Hematopoietic multipotent progenitor cell treated with erythropoietin and hydrocortisone succinate and interleukin-3 and kit ligand, for 17 days (in vitro differentiated cells): Measurements from ENCODE around the gene CARD11.

ENCODE experiments used
- DNase-seq: peaks from one replicate; pipeline ENCODE4 v3.0.0-alpha.2; 2015; ENCODE audit warnings: low spot score

The CARD11 gene

DNA sequence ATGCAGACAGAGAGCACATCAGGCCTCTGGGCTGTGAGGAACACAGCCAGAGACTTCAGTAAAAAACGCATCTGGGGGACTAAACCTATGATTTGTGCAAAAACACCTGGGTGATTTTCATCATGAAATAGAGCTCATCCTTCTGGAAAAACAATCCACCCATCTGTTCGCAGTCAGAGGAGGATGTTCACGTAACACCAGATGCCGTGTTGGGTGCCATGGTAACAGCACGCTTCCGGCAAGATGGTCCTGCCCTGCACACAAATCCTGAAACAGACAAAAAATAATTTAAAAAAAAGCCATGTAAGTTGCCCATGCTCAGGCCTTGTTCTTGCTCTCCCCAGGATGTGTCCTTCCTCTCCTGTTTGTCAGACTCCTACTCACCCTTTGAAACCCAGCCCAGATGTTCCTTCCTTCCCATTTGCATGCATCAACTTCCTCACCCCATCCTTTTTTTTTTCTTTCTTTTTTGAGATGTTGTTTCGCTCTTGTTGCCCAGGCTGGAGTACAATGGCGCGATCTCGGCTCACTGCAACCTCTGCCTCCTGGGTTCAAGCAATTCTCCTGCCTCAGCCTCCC, 171.3 kb downstream of the CARD11 start:
- DNase-seq = no peak

DNA sequence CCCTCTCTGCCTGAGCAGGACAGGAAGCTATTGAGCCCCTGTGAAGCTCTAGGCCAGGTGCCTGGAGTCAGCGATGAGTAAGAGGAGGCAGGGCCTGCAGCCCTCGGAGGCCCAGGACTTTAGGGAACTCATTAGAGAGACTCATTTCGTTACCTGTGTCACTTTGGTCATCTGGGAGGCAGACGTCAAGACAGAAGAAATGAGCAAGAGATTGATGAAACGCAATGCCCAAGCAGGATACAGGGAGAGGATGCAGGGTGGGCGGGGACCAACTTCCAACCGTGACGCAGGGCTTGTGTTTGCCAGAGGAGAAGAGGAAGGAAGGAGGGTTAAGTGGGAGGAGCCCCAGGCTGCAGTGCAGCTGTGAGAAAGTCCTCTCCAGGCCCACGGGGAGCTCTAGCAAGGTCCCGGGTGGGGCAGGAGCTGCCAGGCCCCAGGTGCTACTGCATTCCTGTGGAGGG, 173.2 kb downstream of the CARD11 start:
- DNase-seq = no peak

DNA sequence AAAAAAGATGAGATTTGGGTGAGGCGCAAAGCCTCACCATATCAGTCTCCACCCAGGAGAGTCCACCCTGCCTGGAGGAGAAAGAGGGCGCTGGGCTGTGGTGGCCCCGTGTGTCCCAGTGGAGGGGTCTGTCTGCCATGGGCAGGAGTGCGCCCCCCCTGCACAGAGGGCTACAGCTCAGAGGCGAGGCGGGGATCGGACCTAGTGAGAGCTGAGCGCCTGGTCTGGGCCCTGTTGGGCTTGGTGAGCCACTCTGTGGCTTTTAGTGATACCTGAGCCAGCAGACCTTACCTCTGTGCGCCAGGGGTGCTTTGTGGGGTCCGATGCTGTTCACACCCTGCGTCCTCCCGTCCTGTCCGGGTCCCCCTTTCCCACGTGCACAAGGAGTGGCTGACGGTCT, 173.7 kb downstream of the CARD11 start:
- no peak for DNase-seq

DNA sequence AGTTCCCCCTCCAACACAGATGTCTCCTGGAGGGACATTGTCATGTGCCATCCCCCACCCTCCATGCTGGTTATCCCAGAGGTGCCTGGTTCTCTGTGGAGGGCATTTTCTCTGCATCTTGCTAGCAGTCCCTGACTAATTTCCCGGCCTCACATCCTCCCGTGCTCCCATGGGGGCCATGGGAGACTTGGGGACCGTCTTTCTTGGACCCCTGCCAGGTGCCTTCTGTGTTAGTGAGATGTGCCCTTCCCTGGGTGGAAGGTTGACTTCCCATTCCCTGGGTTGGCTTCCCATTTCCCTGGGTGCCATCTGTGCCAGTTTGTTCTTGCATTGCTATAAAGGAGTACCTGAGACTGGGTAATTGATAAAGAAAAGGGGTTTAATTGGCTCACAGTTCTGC, 177.1 kb downstream of the CARD11 start:
- DNase-seq = no peak

DNA sequence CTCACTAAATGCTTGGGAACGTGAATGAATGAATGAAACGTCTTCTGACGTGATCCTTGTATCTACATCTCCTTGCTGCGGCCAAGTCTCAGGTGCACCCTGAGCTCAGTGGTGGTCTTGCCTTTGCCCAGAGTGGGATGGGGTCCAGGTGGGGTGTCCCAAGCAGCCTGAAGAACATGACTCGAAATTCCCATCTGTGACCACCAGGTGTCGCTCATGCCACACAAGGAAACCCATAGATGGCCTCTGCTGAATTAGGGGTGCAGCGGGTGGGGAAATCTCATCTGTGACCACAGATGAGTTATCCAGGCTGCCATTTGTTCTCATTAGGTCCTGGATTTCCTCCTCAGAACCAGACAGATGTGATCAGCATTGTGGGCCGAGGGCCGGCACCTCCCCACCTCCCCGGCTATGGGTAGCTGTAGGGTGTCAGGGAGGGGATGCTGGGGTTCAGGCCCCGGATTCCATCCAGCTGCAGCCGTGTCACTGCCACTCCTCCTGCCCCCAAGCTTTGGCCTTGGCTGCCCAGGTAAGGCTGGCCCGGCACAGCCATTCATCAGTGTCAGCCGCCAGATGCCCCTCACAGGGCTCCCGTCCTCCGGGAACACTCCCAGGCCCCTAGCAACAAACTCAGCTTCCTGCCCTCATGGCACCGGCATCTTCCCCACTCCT, 178.5 kb downstream of the CARD11 start:
- peak; percentile 86 for DNase-seq

DNA sequence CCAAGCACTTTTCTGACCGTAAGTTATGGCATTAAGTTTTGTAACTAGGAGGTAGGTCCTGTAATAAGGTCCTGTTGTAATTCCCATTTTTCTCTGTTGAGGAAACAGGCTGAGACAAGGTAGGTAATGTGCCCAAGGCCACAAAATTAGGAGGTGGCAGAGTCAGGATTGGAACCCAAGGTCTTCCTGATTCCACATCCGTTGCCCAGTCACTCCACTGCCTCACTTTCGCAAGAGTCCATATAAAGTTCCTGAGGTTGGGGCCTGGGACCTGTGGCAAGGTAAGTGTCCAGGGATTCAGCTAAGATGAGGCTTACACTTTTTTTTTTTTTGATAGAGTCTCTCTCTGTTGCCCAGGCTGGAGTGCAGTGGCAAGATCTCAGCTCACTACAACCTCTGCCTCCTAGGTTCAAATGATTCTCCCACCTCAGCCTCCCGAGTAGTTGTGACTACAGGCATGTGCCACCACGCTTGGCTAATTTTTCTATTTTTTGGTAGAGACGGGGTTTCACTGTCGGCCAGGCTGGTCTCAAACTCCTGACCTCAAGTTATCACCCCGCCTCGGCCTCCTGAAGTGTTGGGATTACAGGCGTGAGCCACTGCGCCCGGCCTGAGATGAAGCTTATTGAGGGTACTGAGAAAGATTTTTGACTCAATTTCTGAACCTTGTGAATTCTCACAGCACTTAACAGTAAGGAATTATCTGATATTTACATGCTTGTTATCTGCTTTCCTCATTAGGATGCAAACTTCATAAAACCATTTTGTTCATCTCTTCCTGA, 179.3 kb downstream of the CARD11 start:
- DNase-seq = no peak

DNA sequence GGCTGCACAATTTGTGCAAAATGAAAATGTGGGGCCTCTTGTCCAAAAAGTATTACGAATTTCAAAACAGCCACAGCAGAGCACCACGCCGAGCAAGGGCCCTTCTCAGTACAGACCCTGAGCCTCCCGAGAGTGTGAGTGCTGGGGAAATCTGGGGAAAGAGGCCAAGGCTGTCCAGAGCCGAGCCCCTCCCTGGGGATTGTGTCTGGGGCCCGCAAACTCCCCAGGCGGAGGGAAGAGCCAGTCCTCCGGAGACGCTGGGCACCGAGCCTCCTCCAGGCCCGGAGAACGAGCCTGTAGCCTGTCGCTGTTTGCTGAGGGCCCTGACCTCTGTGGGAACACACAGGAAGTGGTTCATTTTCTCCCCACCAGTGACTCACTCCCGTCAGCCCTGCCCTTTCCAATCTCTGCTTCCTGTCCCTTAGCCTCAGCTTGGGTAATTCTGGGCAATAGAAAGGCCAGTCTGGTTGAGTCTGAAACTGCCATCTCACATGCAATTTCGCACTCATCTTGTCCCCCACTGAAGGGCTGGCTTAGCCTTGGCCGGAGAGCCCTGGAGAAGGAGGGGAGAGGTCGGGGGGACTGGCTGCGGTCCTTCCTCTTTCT, 180.1 kb downstream of the CARD11 start:
- peak; percentile 13 for DNase-seq

DNA sequence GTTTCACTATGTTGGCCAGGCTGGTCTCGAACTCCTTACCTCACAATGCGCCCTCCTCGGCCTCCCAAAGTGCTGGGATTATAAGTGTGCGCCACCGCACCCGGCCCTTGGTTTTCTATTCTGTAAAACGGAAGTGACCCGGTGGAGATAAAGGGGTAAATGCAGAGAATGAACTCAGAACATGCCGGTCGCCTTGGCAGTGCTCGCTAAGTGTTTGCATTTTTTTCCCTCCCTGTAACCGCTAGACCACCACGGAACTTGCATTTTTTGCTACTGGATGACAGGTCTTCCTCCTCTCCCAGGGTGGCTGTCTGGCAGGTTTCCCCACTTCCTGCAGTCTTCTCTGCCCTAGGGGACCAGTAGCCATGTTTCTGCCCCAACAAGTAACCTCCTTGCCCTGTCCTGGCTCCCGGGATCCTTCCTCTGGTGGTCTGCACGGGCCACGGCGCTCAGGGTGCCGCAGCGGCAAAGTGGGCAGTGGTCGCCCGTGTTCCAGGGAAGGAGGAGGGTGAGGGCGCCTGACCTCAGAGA, 180.8 kb downstream of the CARD11 start:
- no peak for DNase-seq

DNA sequence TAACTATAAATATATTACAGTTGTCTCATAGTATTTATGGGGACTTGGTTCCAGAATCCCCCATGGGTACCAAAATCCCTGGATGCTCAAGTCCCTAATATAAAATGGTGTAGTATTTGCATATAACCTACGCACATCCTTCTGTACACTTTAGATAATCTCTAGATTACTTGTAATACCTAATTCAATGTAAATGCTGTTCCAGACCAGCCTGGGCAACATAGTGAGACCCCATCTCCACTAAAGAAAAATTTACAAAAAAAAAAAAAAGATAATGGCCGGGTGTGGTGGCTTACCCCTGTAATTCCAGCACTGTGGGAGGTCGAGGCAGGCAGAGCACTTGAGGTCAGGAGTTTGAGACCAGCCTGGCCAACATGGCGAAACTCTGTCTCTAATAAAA, 182.2 kb downstream of the CARD11 start:
- DNase-seq = no peak

DNA sequence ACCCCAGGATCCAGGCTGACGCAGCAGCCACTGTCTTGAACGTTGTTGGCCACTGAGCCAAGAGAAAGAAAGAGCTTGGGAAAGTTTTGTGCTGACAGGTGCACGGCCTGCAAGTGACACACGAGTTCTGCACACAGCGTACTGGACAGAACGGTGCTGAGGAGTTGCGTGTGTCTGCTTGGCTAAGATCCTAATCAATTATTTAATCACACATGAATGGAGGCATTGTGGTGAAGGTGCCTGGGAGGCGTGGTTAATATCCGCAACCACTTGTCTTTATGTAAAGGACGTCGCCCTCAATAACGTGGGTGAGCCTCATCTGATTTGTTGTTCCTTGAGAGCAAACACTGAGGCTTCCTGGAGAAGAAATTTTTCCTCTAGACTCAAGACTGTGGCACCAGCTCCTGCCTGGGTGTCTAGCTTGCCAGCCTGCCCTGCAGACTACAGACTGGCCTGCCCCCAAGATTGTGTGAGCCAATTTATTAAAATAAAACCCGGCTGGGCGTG, 183.0 kb downstream of the CARD11 start:
- DNase-seq = no peak

DNA sequence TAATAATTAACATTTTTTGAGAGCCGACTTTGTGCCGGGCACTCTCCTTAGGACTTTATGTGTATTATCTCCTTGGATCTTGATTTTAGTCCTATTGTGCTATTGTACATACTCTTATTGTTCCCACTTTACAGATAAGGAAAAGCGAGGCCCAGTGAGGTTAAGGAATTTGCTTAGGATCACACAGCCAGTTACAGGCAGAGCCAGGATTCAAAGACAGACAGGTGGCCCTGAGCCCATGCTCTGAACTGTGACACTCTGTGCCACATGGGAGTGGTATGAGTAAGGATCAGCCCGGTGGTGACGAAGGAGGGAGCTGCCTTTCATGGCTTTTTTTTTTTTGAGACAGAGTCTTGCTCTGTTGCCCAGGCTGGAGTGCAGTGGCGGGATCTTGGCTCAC, 183.7 kb downstream of the CARD11 start:
- DNase-seq = no peak

DNA sequence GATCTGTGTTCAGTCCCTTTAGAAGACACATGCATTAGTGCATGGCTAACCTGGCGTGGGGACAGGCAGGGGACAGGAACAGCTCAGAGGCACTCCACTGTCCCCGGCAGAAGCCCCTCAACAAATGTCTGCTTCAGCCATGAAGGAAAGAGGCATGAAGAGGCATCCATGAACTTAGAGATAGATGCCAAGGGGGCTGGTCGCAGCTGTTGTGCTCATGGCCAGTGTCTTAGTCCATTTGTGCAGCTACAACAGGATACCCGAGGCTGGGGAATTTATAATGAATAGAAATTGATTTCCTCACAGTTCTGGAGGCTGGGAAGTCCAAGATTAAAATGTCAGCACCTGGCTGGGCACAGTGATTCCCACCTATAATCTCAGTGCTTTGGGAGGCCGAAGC, 185.0 kb downstream of the CARD11 start:
- no peak for DNase-seq

DNA sequence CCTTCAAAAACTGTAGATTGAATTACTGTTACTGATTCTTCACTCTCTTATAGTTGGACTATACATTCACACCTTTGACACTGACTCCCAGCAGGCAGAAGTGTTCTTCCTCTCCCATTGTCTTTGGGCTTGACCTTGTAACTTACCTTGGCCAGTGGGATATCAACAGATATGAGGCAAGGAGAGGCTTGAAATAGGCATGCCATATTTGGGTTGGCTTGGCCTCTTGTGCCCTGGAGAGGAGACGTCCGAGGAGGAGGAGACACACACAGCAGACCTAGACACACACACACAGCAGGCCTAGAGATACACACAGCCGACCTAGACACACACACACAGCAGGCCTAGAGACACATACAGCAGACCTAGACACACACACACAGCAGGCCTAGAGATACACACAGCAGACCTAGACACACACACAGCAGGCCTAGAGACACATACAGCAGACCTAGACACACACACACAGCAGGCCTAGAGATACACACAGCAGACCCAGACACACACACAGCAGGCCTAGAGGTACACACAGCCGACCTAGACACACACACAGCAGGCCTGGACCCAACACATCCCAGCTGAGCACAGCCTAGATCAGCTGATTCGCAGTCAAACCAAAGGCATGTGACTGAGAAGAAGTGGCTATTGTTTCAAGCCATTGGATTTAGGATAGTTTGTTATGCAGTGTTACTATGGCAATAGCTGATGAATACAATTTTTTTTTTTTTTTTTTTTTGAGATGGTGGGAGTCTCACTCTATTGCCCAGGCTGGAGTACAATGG, 187.1 kb downstream of the CARD11 start:
- no peak for DNase-seq
